GM18907 (cell line): ENCODE measurements around the gene APBB2.
"Not testable (repeated sequence)": the region's sequence is repeated elsewhere in the genome, so short reads cannot be mapped to it uniquely, and the experiment has no call there.

Source experiments
- ATAC-seq: cut with Tn5 transposase; IDR thresholded peaks from one replicate; pipeline ENCODE4 v1.9.1; 2021; ENCODE audit warnings: mild to moderate bottlenecking, moderate library complexity; ENCODE audit not compliant: unreplicated experiment

APBB2 gene

DNA sequence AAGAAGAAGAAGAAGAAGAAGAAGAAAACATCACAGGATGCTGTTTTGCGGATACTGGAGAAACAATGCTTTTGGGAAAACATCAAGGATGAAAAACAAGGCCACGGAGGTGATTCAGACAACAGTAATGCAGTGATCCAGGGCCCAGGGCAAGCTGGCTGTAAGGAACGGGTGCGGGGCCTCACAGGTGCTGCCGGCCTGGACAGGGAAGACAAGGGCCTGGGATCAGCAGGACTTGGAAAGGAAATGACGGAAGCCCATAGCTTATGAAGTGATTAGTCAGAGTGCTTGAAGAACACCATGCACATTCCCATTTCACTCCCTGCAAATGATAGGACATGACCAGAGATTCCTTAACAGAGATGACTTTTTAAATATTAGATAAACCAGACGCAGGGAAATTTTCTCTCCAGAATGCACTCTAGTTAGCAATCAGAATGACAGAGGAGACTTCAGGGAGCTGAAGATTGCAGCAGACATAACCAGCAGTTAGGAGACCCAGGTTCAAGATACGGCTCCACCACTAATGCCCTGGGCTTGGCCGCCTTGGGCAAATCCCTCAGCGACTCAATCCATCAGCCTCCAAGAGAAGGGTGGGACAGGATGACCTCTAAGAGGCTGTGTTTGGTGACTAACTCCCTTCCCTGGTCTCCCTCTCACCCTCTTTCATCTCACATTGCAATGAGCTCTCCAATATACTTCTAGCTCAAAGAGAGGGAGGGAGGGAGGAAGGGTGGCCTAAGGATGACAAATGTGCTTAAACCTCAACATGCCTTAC is 54.1 kb downstream of the APBB2 start:
- ATAC-seq = no peak

- ATAC-seq = no peak
Measured at GRCh38 chr4:41158756-41159155, 55.6 kb downstream of the APBB2 start.

- ATAC-seq = no peak
Measured at GRCh38 chr4:41158274-41158673, 56.1 kb downstream of the APBB2 start.

DNA sequence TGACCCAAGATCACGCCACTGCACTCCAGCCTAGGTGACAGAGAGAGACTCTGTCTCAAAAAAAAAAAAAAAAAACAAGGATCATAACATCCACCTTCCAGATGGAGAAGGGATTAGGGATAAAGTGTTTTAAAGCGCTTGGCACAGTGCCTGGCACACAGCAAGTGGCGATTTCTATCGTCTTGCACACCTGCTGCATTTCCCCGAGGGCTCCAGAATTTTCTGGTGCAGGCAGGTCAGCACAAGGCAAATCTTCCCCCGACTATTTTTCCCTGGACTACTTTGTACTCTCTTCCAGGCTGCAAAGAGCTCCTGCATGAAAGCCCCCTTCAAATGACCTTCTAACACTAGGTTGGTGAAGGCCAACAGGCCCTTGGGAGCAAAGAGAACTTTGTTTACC is 57.3 kb downstream of the APBB2 start:
- ATAC-seq = no peak

DNA sequence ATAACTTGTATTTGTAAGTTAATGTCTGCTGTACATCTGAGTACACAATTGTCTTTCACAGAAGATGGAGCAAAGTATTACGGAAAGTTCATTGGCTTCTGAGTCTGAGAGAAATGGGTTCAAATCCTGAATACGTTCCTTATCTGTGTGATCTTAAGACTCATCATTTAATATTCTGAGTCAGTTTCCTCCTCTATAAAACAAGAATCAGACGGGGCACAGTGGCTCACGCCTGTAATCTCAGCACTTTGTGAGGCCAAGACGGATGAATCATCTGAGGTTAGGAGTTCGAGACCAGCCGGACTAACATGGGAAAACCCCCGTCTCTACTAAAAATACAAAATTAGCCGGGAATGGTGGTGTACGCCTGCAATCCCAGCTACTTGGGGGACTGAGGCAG is 57.8 kb downstream of the APBB2 start:
- ATAC-seq = no peak

- no peak for ATAC-seq
Measured at GRCh38 chr4:41155194-41155830, 59.0 kb downstream of the APBB2 start.

- no peak for ATAC-seq
Measured at GRCh38 chr4:41154814-41155177, 59.5 kb downstream of the APBB2 start.

GRCh38 chr4:41154010-41154813 is 60.1 kb downstream of the APBB2 start:
- ATAC-seq = no peak

- no peak for ATAC-seq
Measured at GRCh38 chr4:41150401-41150800, 63.9 kb downstream of the APBB2 start.

- not testable (repeated sequence) for ATAC-seq
Measured at GRCh38 chr4:41149568-41149967, 64.8 kb downstream of the APBB2 start.

GRCh38 chr4:41148931-41149330 is 65.4 kb downstream of the APBB2 start:
- no peak for ATAC-seq

GRCh38 chr4:41148292-41148691 is 66.0 kb downstream of the APBB2 start:
- ATAC-seq = no peak

GRCh38 chr4:41147570-41147969 is 66.8 kb downstream of the APBB2 start:
- ATAC-seq = not testable (repeated sequence)

DNA sequence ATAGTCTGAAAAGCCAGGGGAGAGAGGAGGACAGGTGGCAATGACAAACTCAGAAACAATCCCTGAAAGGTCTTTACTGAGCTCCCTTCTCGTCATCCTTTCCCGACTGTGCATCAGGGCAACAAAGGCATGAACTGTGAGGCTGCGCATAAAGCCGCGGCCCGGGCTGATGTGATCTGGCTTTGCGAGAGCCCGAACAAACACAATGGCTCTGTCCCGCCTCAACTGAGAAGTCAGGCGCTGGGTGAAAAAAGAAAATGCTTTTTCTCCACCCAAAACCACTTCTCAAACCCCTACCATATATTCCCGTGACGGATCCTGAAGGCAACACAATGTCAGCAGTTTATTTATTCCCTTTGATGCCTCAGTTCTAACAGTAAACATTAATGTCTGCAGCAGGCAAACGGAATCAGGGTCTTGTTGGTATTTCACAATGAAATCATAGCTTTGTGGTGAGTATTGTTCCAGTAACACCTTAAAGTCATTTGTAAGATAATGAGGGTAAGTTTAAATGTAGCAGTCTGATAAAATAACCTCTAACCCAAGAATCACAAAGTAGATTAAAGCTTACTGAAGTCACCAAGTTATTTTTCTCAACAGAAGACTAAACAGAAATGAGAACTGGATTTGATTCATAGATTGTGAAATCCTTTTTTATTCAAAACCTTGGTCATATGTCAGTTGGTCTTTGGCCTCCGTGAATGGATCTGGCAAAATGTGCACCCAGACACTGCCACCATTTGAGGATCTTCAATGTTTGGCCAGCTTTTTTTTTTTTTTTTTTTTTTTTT is 67.4 kb downstream of the APBB2 start:
- ATAC-seq = no peak

DNA sequence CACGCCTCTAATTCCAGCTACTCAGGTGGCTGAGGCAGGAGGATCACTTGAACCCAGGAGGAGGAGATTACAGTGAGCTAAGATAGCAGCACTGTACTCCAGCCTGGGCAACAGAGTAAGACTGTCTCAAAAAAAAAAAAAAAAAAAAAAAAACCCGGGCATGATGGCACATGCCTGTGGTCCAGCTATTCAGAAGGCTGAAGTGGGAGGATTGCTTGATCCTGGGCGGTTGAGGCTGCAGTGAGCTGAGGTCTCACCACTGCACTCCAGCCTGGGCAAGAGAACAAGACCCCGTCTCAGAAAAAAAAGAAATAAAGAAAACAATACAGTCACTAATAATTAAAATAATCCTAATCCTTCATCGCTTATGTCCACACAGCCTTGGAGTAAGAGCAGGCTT is 68.1 kb downstream of the APBB2 start:
- no peak for ATAC-seq

DNA sequence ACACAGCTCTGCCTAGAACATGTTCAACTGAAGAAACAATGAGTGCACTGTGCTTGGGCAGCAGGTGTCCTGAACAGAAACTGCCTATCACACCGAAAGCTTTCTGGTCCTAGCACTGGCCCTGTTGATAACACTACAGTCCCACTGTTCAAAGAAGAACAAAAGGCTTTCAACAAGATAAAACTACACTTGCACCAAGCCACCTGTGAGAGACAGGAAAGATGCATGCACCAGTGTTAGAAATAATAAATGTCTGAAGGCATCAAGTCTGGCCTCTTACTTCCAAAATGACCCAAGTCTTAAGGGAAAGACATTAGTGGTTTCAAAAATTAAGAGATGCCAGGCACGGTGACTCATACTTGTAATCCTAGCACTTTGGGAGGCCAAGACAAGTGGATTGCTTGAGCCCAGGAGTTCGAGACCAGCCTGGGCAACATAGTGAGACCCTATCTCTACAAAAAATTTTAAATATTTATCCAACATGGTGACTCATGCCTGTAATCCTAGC is 68.7 kb downstream of the APBB2 start:
- ATAC-seq = no peak

- no peak for ATAC-seq
Measured at GRCh38 chr4:41144812-41145211, 69.5 kb downstream of the APBB2 start.

GRCh38 chr4:41144040-41144379 is 70.3 kb downstream of the APBB2 start:
- no peak for ATAC-seq

DNA sequence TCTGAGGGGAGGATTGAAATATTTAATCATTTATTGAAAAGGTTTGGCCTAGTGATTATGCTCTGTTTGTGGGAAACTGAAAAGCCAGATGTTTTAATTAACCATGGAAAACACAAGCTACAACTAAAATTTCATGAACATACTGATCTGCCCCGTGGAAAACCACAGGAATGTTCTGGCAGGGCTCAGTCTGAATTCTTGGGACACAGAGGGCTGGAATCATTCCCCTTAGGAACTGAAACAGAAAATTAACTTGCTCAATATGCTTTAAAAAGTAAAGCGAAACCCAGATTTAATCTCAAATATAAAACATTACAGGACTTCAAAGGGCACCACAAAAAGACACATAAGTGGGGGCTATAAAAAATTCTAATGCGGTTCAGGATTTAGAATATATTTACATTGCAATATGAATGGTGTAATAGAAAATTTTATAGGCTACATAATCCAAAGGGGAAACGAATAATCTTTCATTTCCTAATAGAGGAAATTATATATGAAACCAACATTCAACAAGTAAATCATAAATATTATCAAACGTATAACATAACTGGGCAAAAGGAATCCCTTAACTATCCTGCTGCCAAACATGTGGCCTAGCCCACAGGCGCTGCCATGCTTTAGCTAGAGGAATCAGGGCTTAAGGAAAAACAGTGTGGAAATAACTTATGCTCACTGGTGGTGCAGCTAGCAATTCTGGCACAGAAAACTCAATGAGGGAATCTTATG is 70.9 kb downstream of the APBB2 start:
- ATAC-seq = no peak
